Left renal cortex interstitium (tissue), 4 donors: Measurements from ENCODE around the gene TP53BP2. TPM values are rescaled to one million over a fixed set of nuclear protein-coding genes. Genes with fewer than 3 reads are reported as not detected.
"Not testable (repeated sequence)": the region's sequence is repeated elsewhere in the genome, so short reads cannot be mapped to it uniquely, and the experiment has no call there.

Experiments used
- DNase-seq, 4 donors: peaks; one replicate each; pipeline ENCODE4 v3.0.0-alpha.2; 2013; ENCODE audit warnings: low read depth in 4 of 4, low spot score in 2 of 4, missing footprints in 1 of 4
- polyA plus RNA-seq, 4 donors: library from polyadenylated mRNA; unstranded; fragments of 120-200 nt; gene quantifications; one replicate each; pipeline ENCODE4 v1.2.1, GENCODE V29; 2013; ENCODE audit not compliant: insufficient read length in 4 of 4

The TP53BP2 gene
- polyA plus RNA-seq, 4 donors: 42.7 to 59.3 (median 50.9) TPM

DNA sequence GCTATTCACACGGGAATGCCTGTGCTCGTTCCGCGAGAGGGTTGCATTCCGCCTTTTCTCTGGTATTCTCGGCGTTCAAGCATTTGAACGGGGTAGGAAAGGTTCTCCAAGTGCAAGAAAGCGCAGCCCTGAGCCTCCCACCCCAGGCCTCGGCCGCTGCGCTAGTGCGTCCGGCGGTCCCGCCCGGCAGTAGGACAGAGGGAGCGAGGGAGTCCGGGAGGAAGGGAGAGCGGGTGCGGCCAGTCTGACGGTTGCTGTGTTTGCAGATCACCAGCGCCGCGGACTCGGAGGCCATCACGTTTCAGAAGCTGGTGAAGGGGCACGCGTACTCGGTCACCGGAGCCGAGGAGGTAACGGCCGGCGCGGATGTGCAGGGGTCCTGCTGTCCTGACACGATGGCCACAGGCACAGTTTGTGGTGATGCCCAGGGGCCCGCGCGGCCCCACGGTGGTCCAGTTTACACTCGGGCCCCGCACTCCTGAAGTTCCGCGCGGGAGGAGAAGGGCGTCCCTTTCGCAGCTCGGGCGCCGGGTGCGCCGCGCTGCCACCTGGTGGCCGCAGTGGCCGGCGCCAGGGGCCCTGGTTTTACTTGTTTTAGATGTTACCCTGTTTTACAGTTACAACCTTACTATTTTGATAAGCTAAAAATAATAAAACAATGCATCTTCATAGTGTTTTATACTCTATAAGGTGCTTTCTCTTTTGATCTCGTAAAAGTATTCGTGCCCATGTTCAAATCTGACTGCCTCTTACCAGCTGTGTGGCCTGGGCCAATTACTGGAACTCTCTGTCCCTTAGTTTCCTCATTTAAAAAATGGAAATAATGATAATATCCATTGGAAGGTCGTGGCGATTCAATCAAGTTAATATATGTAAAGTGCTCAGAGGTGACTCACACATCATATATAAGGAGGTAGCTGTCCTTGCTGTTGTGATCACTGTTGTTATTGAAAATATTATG is 96.7 kb downstream of the TP53BP2 start:
- peak in 1 of 4 donors; percentile 63 for DNase-seq

DNA sequence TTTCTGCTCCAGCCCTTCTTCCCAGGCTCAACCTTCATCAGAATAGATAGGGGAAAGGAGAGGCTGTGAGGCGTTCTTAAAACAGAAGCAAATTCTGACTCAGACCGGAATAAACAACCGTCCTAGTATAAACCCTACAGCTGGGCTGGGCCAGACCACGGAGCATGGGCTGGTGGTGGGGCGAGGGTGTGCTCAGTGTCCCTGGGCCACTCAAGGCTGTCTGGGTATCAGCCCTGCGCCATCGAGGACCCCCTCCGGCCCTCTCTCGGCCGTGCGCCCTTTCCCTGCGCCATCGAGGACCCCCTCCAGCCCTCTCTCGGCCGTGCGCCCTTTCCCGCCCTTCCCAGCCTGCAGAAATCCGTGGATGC is 97.4 kb downstream of the TP53BP2 start:
- no peak for DNase-seq

DNA sequence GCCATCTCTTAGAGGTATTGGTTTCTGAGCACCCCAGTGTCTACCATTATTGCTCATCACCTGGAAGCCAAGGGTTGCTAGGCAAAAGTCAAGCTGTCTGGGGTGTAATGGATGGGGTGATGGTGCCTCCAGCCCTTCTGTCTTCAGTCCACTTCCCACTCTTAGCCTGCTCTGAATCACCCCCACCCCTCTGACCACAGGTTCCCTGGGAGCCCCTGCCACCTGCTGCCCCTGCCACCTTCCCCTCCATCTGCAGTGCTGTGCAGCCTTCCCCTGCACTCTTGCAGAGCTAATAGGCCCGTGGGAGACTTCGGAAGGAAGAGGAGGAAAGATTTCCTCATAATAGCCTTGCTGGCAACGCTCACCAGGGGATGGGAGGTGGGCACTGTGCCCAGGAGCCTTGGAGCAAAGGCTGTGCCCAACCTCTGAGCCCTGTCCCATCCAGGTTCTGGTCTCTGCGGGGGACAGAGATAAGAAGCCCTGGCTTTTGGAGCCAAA is 97.9 kb downstream of the TP53BP2 start:
- no peak for DNase-seq

DNA sequence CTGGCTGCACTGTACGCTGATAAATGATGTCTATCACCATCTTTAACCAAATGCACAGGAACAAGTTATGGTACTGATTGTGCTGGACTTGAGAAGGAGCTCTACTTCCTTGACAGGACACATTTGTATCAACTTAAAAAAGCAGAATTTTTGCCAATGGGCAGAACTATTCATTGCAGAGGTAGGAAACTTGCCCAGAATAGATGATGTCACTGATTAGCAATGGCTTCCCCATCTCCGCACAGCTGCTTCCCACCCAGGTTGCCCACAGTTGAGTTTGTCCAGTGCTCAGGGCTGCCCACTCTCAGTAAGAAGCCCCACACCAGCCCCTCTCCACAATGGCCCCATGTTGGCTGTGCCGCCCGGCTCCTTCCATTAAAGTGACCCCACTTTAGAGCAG is 100.0 kb downstream of the TP53BP2 start:
- no peak for DNase-seq

DNA sequence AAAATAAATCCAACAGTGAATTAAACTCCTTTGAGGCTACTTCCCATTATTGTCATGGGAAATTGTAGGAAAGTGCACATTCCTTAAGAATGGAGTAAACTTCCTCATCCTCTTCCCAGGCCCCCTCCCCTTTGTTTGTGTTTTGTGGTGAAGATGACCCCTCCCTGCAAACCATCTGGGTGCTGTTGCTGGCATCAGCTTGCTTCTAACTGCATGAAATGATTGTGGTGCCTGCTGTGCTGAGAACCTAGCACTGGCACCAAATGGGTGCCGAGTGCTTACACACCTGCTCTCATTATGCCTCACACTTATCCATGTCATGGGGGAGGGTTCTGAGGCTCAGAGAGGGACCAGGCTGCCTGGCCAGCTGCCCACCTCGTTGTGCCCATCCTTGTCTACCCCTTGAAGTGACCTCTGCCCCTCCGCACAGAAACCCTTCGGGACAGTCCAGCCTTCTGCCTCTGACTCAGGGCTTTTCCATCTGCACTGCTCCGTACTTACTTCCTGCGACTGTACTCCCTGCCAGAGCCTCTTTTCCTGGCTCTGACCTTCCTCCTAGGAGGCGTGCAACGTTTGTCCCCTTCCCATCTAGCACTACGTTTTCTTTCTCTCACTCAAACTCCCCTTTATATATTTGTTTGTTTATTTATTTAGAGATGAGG is 102.8 kb downstream of the TP53BP2 start:
- no peak for DNase-seq

DNA sequence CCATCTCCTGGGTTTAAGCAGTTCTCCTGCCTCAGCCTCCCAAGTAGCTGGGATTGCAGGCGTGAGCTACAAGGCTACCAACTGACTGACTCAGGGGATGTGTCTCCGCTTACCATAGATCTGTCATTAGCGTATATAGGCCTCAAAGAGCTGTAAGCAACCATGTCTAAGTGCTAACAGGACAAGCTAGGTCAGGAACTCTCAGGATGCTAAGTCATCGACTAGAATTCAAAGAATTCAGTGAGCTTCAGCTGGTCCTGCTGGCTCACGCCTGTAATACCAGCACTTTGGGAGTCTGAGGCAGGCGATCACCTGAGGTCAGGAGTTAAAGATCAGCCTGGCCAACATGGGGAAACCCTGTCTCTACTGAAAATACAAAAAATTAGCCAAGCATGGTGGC is 103.9 kb downstream of the TP53BP2 start:
- DNase-seq: no peak

DNA sequence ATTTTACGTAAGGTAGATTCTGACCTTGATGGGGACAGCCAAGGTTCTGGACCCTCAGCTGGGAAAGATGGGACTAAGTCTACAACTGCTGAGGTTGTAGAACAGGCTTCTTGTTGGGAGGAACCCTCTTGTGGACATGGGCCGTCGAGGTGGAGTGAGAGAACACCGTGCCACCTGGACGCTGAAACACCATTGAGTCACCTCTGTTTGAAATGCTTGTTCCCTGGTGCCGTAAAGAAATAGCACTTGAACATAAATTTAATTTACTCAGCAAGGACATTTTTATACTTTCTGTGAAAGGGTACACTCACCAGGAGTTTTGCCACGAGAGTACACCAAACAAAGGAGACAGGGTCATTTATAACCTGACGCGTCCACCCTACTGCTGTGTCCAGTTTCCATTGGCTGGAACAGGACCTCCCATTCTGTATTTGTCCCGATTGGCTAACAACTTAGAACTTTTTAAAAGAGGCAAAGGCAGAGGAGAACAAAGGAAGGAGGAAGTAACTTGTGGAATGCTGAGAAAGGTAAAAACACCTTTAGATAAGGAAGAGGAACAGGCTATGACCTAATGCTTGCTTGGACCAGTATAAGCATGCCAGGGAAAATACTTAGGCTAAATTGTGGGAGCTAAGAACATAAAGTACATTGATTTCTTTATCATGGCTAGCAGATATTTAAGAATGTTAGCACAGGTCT is 105.6 kb downstream of the TP53BP2 start:
- DNase-seq: not testable (repeated sequence)

DNA sequence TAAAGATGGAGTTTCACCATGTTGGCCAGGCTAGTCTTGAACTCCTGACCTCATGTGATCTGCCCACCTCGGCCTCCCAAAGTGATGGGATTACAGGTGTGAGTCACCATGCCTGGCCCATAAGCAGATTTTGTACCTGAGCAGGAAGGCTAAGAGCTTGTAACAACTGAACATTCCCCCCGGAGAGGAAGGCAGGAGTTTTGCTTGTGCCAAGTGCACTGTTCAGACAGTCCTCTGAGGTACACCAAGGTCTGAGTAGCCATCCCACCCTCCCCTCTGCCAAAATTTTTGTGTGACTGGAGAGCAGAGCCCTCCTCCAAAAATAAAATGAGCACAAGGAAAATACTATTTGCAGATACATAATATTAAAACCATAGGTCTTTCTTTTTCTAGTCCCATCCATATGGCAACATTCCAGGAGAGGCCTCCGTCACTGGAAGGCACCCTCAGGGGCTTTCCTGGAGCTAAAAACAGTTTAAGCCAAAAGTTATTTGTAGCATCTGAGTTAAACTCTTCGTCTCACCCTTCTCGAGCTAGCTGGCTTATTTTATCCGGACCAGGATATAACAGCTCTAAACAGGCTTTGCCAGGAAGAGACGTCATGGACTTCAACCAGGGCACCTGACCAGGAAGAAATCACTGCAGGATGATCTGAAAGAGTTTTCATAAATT is 106.2 kb downstream of the TP53BP2 start:
- DNase-seq: no peak

DNA sequence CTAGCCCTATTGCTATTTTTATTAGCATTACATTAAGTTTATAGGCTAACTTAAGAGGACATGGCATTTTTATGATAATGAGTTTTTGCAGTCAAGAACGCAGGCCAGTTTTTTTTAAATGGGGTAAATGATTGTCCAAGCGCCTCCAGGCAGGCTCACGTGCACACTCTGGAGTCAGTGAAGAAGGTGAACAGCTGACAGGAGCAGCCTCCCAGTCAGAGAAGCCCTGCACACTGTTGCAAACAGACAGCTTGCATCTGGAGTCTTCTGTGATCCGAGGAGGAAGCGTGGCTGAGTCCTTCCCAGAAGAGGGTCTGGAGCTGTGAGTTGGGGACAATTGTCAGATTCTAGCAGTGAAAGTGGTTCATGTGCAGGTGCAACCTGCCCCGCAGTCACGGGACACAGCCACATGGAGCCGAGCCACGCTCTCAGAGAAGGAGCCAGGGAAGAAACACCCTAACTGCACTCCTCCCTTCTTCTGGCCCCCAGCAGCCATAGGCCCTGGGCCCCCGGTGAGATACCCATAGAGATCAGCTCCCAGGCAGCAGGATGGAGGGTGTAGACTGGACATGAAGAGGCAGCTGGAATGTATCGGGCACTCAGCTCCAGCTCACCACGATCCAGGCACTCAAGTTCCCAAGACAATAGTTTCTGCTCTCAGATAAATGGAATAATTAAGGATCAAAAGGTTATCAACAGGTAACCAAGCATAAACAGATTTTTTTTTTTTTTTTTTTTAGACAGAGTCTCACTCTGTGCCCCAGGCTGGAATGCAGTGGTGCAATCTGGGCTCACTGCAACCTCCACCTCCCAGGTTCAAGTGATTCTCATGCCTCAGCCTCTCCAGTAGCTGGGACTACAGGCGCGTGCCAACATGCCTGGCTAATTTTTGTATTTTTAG is 107.0 kb downstream of the TP53BP2 start:
- DNase-seq: peak in 1 of 4 donors; percentile 73

DNA sequence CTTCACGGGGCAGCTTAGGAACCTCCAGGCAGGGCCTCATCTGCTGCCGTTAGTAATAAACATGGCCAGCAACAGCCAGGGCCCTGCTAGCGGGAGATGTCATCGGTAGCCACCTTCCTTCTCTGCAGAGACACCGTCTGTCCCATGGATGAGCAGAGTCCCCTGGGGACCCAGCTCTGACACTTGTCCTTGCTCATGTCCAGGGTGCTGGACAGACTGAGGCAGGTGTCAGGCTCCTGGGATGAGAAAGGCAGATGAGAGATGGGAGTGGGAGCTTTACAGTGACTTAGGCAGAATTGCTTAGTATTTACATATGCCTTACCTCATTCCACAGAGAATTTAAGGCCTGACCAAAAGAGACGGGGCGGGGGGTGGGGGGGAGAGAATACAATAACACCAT is 108.4 kb downstream of the TP53BP2 start:
- DNase-seq: no peak

DNA sequence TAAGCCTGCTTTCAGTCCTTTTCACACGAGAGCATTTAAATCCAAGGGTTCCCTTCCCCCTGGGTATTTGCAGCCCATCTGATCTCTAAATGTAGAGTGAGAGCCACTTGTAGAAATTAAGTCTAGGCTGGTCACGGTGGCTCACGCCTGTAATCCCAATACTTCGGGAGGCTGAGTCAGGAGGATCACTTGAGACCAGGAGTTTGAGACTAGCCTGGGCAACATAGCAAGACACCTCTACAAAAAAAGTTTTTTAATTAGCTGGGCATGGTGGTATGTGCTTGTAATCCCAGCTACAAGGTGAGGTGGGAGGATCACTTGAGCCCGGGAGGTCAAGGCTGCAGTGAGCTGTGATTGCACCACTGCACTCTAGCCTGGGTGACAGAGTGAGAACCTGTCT is 109.1 kb downstream of the TP53BP2 start:
- not testable (repeated sequence) for DNase-seq

DNA sequence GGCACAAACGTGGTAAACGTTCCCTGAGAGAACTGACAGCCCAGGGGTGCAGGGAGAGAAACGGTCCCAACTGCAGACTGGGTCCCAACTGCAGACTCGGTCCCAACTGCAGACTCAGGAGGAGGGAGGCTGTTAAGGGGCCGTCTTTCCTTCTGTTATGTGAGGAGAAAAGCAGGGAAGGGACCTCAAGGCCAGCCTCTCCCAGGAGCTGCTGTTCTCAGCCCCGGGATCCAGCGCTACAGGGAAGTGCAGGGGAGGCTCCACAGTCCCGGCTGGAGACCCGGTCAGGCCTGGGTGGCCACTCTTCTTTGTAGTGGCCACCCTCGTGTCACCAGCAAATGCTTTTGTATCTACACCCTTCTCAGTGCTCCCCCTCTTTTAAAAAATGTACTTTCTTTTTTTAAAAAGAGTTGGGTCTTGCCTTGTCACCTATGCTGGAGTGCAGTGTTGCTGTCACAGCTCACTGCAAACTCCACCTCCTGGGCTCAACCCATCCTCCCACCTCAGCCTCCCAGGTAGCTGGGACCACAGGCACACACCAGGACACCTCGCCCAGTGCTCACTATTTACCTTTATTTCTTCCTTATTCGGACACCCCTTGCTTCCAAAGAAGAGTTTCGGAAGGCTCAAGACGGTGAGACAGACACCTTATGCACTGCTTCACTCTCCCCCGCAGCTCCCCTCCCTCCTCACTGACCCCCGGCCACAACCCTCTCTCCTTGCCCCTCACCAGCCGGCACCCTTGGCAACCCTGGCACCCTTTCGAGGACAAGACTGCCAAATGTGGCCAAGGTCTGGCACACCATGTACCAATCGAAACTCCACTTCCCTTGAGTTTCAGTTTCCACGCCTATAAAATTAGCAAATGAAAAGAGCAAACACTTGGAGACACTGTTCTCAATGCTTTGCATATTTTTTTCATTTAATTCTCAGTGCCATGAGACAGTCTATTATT is 111.6 kb downstream of the TP53BP2 start:
- DNase-seq: no peak

DNA sequence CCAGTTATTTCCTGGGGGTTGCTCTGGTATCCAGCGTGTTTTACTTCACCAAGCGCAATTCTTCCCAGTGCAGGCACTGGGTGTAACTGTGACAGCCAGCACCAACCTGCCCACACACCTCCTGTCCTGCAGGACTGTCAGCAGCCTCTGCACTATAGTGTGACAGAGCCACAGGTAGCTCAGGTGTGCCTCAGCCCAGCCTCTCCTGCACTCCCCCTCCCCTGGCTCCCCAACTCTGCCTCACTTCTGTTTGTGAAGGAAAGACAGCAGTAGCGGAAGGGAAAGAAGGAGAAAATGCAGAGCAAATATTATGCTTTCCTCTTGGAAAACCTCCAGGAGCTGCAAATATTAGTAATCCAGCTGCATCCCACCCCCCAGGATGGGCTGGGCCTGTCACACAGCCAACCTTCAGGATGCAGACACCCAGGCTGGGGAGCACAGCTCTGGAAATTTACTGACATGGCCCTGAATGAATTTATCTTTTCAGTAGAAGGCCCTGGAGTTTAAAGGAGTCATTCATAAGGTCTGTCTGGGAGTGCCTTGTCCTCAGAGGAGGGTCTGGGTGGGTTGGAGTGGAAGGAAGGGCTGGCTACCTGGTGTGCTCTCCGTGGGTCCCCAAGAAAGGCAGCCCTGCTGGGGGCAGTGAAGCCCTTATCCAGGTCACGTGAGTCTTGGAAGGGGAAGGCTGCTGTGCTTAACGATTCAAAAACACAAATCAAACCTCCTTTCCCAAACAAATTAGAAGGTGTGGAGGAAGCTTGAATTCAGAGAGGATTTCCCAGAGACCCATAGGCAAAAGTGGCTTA is 112.6 kb downstream of the TP53BP2 start:
- no peak for DNase-seq

DNA sequence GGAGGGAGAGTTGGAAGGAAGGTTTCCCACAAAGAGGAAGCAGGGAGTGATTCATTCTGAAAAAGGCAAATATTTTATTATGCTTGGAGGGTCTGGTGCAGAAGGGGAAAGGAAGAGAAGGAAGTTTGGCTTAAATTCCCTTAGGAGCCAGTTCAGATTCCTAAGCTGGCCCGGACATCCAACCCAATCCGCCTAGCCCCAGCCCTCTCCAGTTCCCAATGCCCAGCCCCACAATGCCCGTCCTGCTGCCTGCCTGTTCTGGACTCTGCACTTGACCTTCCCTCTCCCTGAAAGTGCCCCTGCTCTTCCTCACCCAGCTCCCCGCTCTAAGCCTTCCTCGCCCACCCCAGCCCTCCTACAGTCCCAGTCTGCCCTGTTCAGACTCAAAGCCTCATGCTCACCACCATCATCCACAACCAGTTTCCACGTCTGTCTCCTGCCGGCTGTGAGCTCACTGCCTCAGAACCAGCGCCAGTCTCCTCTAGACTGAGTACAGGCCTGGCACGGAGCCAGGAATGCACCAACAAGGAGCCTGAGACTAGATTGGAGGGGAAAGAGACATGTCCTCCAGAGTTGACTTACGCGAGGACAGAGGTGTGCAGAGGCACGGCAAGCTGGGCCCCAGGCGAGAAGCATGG is 114.5 kb downstream of the TP53BP2 start:
- no peak for DNase-seq

DNA sequence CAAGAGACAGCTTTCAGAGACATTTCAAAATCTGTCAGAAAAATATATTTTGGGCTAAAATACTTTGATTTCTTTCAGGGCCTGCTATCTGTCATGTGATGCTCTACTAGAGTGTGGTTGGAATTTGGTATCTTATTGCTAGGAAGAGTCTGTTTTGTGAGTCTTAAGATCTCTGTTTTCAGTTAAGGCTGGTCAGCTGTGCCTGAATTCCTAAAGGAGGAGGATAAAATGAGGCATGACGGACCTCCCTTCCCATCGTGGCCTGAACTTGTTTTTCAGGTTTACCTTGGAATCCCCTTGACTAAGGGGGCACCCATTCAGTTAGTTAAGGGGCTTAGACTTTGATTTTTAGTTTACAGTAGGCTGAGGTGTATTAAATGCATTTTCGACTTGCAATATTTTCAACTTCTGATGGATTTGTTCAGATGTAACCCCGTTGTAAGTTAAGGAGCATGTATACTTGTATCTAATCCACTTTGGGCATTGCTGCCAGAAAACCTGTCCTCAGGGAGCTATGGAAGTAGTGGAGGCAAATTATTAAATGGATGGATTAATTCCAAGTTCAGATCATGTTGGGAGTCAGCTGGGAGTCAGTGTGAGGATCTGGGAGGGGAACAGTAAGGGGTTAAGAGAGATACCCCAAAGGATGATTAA is 115.1 kb downstream of the TP53BP2 start:
- DNase-seq: peak in 1 of 4 donors; percentile 65

DNA sequence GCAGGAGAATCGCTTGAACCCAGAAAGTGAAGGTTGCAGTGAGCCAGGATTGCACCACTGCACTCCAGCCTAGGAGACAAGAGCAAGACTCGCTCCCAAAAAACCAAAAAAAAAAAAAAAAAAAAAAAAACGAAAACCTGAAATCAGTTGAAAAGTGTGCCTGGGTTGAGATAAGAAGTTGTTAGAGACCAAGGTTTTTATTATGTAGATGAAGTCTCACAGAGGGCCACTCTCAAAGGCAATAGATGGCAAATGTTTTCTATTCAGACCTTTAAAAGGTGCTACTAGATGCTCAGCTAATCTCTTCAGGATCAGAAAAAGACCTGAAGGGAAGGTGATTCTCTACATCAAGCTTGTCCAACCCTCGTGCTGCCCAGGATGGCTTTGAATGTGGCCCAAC is 115.8 kb downstream of the TP53BP2 start:
- DNase-seq: no peak
